ENCODE data around the gene VDAC1. TPM values are rescaled to one million over a fixed set of nuclear protein-coding genes. Genes with fewer than 3 reads are reported as not detected.
"Not testable (repeated sequence)": the region's sequence is repeated elsewhere in the genome, so short reads cannot be mapped to it uniquely, and the experiment has no call there.

The VDAC1 gene
- total and polyA plus RNA-seq, 2 donors (not counting 1 experiment from before 2014, with no cell fraction given): 202 to 281 TPM

- no peak for DNase-seq (ENCODE audit: low read depth in 2 of 2)
- no peak overlapping the region for H3K27ac ChIP-seq (ENCODE audit: insufficient read depth, low read length)
- no peak overlapping the region for H3K4me3 ChIP-seq (replicated peaks in 1 of 4; ENCODE audit: control extremely low read depth in 1 of 4, insufficient read depth in 1 of 4, low read depth in 3 of 4, low read length in 4 of 4)
- TF ChIP-seq EZH2 (IDR thresholded peaks at IDR 0.05; ENCODE audit: low read length, missing control alignments): no peak
- TF ChIP-seq, protein P1, sequence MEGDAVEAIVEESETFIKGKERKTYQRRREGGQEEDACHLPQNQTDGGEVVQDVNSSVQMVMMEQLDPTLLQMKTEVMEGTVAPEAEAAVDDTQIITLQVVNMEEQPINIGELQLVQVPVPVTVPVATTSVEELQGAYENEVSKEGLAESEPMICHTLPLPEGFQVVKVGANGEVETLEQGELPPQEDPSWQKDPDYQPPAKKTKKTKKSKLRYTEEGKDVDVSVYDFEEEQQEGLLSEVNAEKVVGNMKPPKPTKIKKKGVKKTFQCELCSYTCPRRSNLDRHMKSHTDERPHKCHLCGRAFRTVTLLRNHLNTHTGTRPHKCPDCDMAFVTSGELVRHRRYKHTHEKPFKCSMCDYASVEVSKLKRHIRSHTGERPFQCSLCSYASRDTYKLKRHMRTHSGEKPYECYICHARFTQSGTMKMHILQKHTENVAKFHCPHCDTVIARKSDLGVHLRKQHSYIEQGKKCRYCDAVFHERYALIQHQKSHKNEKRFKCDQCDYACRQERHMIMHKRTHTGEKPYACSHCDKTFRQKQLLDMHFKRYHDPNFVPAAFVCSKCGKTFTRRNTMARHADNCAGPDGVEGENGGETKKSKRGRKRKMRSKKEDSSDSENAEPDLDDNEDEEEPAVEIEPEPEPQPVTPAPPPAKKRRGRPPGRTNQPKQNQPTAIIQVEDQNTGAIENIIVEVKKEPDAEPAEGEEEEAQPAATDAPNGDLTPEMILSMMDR (conservative IDR thresholded peaks at IDR 0.05 in 1 of 2, IDR thresholded peaks at IDR 0.05 in 1 of 2; ENCODE audit: low read depth in 1 of 2, low read length in 2 of 2): no peak
- no peak overlapping the region for H3K4me2 ChIP-seq (ENCODE audit: extremely low read depth, insufficient read depth, low read length)
- peaks cover 4% of the 10 kb centered on the region for H3K27me3 ChIP-seq (ENCODE audit: control insufficient read depth, insufficient read depth, low read length)
- no peaks in the 10 kb centered on the region for H3K79me2 ChIP-seq (ENCODE audit: control insufficient read depth, insufficient read depth, low read length)
- H4K20me1 ChIP-seq (ENCODE audit: control insufficient read depth, extremely low read depth, insufficient read depth, low read length): no peaks in the 10 kb centered on the region
- no peak overlapping the region for H2AFZ ChIP-seq (ENCODE audit: low read length)
- no peaks in the 10 kb centered on the region for H3K36me3 ChIP-seq (ENCODE audit: control insufficient read depth, insufficient read depth, low read length)
- H3K9ac ChIP-seq (ENCODE audit: insufficient read depth, low read length): no peak overlapping the region
- no peaks in the 10 kb centered on the region for H3K4me1 ChIP-seq (ENCODE audit: control insufficient read depth, extremely low read depth, insufficient read depth, low read length)
- H3K9me3 ChIP-seq (ENCODE audit: control insufficient read depth, insufficient read depth, low read depth, low read length): no peaks in the 10 kb centered on the region
These were observed 65.1 kb downstream of the VDAC1 start for GRCh38 chr5:133939668-133940067.

DNA sequence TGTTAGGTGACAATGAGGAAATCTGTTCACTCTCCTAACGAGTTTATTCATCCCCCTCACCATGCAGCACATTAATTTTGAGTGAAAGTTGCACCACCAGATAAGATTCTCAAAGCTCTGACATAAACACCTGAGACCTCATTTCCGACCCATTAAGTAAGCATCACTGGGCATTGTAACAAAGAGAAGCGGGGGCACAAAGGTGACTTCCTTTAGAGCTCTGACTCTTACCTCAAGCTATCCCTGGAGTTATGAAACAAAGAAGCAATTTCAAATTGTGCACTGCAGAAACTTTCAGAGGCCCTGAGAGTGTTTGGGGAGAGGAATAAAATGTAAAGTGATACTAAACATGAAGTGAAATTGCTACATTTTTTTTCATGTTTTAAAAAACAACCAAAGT lies 65.8 kb downstream of the VDAC1 start:
- no peak overlapping the region for H2AFZ ChIP-seq (ENCODE audit: low read length)
- DNase-seq (ENCODE audit: low read depth in 2 of 2): peak in 1 of 2 donors; percentile 27
- H3K4me2 ChIP-seq (ENCODE audit: extremely low read depth, insufficient read depth, low read length): no peak overlapping the region
- no peak overlapping the region for H3K9ac ChIP-seq (ENCODE audit: insufficient read depth, low read length)
- no peak overlapping the region for H3K4me3 ChIP-seq (replicated peaks in 1 of 4; ENCODE audit: control extremely low read depth in 1 of 4, insufficient read depth in 1 of 4, low read depth in 3 of 4, low read length in 4 of 4)
- H3K27ac ChIP-seq (ENCODE audit: insufficient read depth, low read length): no peak overlapping the region
- no peaks in the 10 kb centered on the region for H3K79me2 ChIP-seq (ENCODE audit: control insufficient read depth, insufficient read depth, low read length)
- H3K9me3 ChIP-seq (ENCODE audit: control insufficient read depth, insufficient read depth, low read depth, low read length): no peaks in the 10 kb centered on the region
- no peaks in the 10 kb centered on the region for H3K36me3 ChIP-seq (ENCODE audit: control insufficient read depth, insufficient read depth, low read length)
- TF ChIP-seq, protein P1 (conservative IDR thresholded peaks at IDR 0.05 in 1 of 2, IDR thresholded peaks at IDR 0.05 in 1 of 2; ENCODE audit: low read depth in 1 of 2, low read length in 2 of 2): no peak
- no peak for TF ChIP-seq EZH2 (IDR thresholded peaks at IDR 0.05; ENCODE audit: low read length, missing control alignments)
- H3K27me3 ChIP-seq (ENCODE audit: control insufficient read depth, insufficient read depth, low read length): peaks cover 7% of the 10 kb centered on the region
- no peaks in the 10 kb centered on the region for H4K20me1 ChIP-seq (ENCODE audit: control insufficient read depth, extremely low read depth, insufficient read depth, low read length)
- no peaks in the 10 kb centered on the region for H3K4me1 ChIP-seq (ENCODE audit: control insufficient read depth, extremely low read depth, insufficient read depth, low read length)

DNA sequence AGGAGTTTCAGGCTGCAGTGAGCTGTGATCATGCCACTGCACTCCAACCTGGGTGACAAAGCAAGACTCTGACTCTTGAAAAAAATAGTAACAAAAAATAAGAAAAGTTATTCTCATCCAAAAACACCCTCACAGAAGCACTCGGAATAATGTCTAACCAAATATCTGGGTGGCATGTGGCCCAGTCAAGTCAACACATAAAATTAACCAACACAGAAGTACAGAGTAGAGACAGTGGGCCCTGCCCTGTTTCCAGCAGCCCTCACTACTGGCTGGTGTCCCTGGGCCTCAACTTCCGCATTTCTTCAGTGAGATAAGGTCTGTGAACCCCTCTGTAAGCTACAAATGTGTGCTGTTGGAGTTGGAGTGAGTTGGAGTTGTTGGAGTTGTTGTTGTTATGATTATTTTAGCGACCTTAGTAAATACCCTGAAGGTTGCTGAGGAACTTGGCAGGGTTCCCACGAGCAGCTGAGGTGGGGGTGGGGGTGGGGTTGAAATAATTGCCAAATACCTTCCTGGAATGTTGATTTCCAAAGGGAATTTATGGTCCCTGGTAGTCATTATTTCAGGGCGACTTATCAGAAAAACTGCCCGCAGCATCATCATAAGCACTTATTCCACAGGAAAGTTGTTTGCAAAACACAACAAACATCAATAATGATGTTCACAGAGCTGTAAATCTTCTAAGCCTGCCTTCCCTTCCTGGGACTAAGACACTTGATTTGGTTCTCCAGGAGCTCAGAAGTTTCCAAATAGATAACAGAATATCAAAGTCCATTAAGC lies 66.5 kb downstream of the VDAC1 start:
- H2AFZ ChIP-seq (ENCODE audit: low read length): no peak overlapping the region
- H3K9me3 ChIP-seq (ENCODE audit: control insufficient read depth, insufficient read depth, low read depth, low read length): no peaks in the 10 kb centered on the region
- no peaks in the 10 kb centered on the region for H3K4me1 ChIP-seq (ENCODE audit: control insufficient read depth, extremely low read depth, insufficient read depth, low read length)
- TF ChIP-seq EZH2 (IDR thresholded peaks at IDR 0.05; ENCODE audit: low read length, missing control alignments): no peak
- TF ChIP-seq, protein P1 (conservative IDR thresholded peaks at IDR 0.05 in 1 of 2, IDR thresholded peaks at IDR 0.05 in 1 of 2; ENCODE audit: low read depth in 1 of 2, low read length in 2 of 2): no peak
- H3K27me3 ChIP-seq (ENCODE audit: control insufficient read depth, insufficient read depth, low read length): peaks cover 11% of the 10 kb centered on the region
- no peak for DNase-seq (ENCODE audit: low read depth in 2 of 2)
- H3K4me2 ChIP-seq (ENCODE audit: extremely low read depth, insufficient read depth, low read length): no peak overlapping the region
- H3K79me2 ChIP-seq (ENCODE audit: control insufficient read depth, insufficient read depth, low read length): no peaks in the 10 kb centered on the region
- H3K9ac ChIP-seq (ENCODE audit: insufficient read depth, low read length): no peak overlapping the region
- H3K4me3 ChIP-seq (replicated peaks in 1 of 4; ENCODE audit: control extremely low read depth in 1 of 4, insufficient read depth in 1 of 4, low read depth in 3 of 4, low read length in 4 of 4): no peak overlapping the region
- no peaks in the 10 kb centered on the region for H4K20me1 ChIP-seq (ENCODE audit: control insufficient read depth, extremely low read depth, insufficient read depth, low read length)
- no peaks in the 10 kb centered on the region for H3K36me3 ChIP-seq (ENCODE audit: control insufficient read depth, insufficient read depth, low read length)
- no peak overlapping the region for H3K27ac ChIP-seq (ENCODE audit: insufficient read depth, low read length)

DNA sequence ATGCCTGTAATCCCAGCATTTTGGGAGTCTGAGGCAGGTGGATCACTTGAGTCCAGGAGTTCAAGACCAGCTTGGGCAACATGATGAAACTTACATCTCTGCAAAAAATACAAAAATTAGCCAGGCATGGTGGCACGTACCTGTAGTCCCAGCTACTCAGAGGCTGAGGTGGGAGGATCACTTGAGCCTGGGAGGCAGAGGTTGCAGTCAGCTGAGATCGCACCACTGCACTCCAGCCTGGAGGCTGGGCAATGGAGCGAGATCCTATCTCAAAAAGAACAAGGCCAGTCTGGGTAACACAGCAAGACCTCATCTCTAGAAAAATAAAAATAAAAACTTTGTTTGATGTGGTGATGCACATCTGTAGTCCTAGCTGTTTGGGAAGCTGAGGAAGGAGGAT lies 67.1 kb downstream of the VDAC1 start:
- H3K79me2 ChIP-seq (ENCODE audit: control insufficient read depth, insufficient read depth, low read length); H3K9me3 ChIP-seq (ENCODE audit: control insufficient read depth, insufficient read depth, low read depth, low read length); H3K27ac ChIP-seq (ENCODE audit: insufficient read depth, low read length); H4K20me1 ChIP-seq (ENCODE audit: control insufficient read depth, extremely low read depth, insufficient read depth, low read length); H3K36me3 ChIP-seq (ENCODE audit: control insufficient read depth, insufficient read depth, low read length); H3K4me3 ChIP-seq (replicated peaks in 1 of 4; ENCODE audit: control extremely low read depth in 1 of 4, insufficient read depth in 1 of 4, low read depth in 3 of 4, low read length in 4 of 4); H3K9ac ChIP-seq (ENCODE audit: insufficient read depth, low read length); DNase-seq (ENCODE audit: low read depth in 2 of 2); H2AFZ ChIP-seq (ENCODE audit: low read length); H3K4me1 ChIP-seq (ENCODE audit: control insufficient read depth, extremely low read depth, insufficient read depth, low read length); H3K4me2 ChIP-seq (ENCODE audit: extremely low read depth, insufficient read depth, low read length): not testable (repeated sequence)
- H3K27me3 ChIP-seq (ENCODE audit: control insufficient read depth, insufficient read depth, low read length): peaks cover 11% of the 10 kb centered on the region

All from fibroblast of lung (primary cell).